ENCODE data around the gene HOXB8.
A peak's percentile ranks its signal among the peaks of the same experiment; 100 is the strongest.

Gene HOXB8

DNA sequence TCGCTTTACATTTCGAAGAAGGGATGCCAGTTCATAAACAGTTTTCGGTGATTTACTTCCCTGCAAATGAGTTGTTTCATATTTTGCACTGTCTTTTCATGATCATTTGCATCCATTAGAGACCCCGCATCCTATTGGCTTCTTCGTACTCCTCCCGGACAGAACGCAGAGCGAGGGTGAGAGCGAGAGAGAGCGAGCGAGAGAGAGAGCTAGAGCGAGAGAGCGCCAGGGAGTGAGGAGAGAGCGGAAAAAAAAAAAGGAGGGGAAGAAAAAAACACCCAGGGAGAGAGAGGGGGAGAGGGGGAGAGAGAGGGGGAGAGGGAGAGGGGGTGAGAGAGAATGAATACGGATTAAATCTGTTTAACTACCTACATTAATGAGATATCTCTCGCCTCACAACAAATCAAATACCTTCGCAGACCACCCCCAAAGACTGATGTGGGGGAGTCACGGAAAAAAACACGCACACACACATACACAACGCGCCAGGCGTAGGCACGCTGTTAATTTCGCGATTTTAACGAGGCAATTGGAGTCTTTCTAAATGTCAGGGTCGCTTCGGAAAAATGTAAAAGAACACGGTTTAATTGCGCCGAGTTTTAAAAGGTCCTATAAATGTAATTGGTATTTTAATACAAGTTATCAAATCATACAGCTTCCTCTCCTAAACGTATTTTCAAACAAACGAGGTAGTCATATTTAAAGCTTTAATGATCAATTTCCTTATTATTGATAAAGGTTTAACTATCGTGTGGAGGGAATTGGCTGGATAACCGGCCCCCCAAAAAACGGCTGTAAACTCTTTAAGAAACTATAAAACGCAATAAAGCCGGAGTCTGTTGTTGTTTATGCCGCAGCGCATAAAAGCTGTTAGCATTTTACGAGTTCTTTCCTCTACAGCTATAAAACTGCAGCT, at the start of gene HOXB8:
TSS of gene HOXB8 (minus strand) at position 246 of the 916 bp plus-strand sequence. CDS start 588 bp downstream, outside the sequence.
- Histone ChIP-seq H3K4me3 (ENCODE audit: low read depth, low read length) (peak within 1 kb of the TSS; percentile 30), H3K9ac (ENCODE audit: low read depth, low read length) (no peak within 1 kb of the TSS), H3K4me1 (ENCODE audit: control insufficient read depth, insufficient read depth, low read length) (peaks cover 2% of the 10 kb centered on the region), H3K9me3 (ENCODE audit: control insufficient read depth, insufficient read depth, low read length) (no peaks in the 10 kb centered on the region), H3K36me3 (ENCODE audit: control insufficient read depth, insufficient read depth, low read length) (no peaks in the 10 kb centered on the region), H3K27me3 (ENCODE audit: control insufficient read depth, insufficient read depth, low read length) (peaks cover 98% of the 10 kb centered on the region)

- no peak overlapping the region for H3K9ac ChIP-seq (ENCODE audit: low read depth, low read length)
- H3K4me1 ChIP-seq (ENCODE audit: control insufficient read depth, insufficient read depth, low read length), result no peaks in the 10 kb centered on the region
- H3K4me3 ChIP-seq (ENCODE audit: low read depth, low read length), result no peak overlapping the region
- peaks cover 23% of the 10 kb centered on the region for H3K27me3 ChIP-seq (ENCODE audit: control insufficient read depth, insufficient read depth, low read length)
- no peaks in the 10 kb centered on the region for H3K9me3 ChIP-seq (ENCODE audit: control insufficient read depth, insufficient read depth, low read length)
- no peaks in the 10 kb centered on the region for H3K36me3 ChIP-seq (ENCODE audit: control insufficient read depth, insufficient read depth, low read length)
These were observed 48.2 kb upstream of the HOXB8 start for GRCh38 chr17:48663134-48663924.

DNA sequence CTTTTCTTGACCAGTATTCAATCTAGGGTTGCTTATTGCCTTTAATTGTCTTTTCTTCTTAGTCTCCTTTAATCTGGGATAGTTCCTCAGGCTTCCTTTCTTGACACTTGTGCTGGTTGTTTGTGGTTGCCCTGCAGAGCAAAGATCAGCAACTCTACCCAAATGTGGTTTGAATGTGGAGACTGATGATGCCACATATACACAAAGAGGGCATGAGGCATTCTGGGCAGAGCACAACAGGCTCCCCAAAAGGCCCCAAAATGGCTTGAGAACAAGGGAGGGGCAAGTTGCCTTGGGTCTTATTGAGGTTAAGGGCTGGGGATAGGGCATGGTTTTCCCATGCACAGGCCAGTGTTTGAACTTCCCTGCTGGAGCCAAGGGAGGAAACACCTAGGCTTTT, 40.8 kb upstream of the HOXB8 start:
- no peaks in the 10 kb centered on the region for H3K4me1 ChIP-seq (ENCODE audit: control insufficient read depth, insufficient read depth, low read length)
- no peaks in the 10 kb centered on the region for H3K9me3 ChIP-seq (ENCODE audit: control insufficient read depth, insufficient read depth, low read length)
- no peaks in the 10 kb centered on the region for H3K36me3 ChIP-seq (ENCODE audit: control insufficient read depth, insufficient read depth, low read length)
- no peak overlapping the region for H3K9ac ChIP-seq (ENCODE audit: low read depth, low read length)
- H3K4me3 ChIP-seq (ENCODE audit: low read depth, low read length), result no peak overlapping the region
- H3K27me3 ChIP-seq (ENCODE audit: control insufficient read depth, insufficient read depth, low read length), result peaks cover 39% of the 10 kb centered on the region

- Histone ChIP-seq H3K36me3 (ENCODE audit: control insufficient read depth, insufficient read depth, low read length) (no peaks in the 10 kb centered on the region), H3K27me3 (ENCODE audit: control insufficient read depth, insufficient read depth, low read length) (peaks cover 74% of the 10 kb centered on the region), H3K9me3 (ENCODE audit: control insufficient read depth, insufficient read depth, low read length) (no peaks in the 10 kb centered on the region), H3K4me3 (ENCODE audit: low read depth, low read length) (no peak overlapping the region), H3K4me1 (ENCODE audit: control insufficient read depth, insufficient read depth, low read length) (no peaks in the 10 kb centered on the region), H3K9ac (ENCODE audit: low read depth, low read length) (no peak overlapping the region)
These were observed 34.6 kb upstream of the HOXB8 start for GRCh38 chr17:48649741-48650140.

GRCh38 chr17:48647963-48648245, 32.8 kb upstream of the HOXB8 start:
- Histone ChIP-seq H3K27me3 (ENCODE audit: control insufficient read depth, insufficient read depth, low read length) (peaks cover 91% of the 10 kb centered on the region), H3K4me1 (ENCODE audit: control insufficient read depth, insufficient read depth, low read length) (no peaks in the 10 kb centered on the region), H3K9ac (ENCODE audit: low read depth, low read length) (no peak overlapping the region), H3K4me3 (ENCODE audit: low read depth, low read length) (peak overlapping the region; percentile 43), H3K36me3 (ENCODE audit: control insufficient read depth, insufficient read depth, low read length) (no peaks in the 10 kb centered on the region), H3K9me3 (ENCODE audit: control insufficient read depth, insufficient read depth, low read length) (no peaks in the 10 kb centered on the region)

DNA sequence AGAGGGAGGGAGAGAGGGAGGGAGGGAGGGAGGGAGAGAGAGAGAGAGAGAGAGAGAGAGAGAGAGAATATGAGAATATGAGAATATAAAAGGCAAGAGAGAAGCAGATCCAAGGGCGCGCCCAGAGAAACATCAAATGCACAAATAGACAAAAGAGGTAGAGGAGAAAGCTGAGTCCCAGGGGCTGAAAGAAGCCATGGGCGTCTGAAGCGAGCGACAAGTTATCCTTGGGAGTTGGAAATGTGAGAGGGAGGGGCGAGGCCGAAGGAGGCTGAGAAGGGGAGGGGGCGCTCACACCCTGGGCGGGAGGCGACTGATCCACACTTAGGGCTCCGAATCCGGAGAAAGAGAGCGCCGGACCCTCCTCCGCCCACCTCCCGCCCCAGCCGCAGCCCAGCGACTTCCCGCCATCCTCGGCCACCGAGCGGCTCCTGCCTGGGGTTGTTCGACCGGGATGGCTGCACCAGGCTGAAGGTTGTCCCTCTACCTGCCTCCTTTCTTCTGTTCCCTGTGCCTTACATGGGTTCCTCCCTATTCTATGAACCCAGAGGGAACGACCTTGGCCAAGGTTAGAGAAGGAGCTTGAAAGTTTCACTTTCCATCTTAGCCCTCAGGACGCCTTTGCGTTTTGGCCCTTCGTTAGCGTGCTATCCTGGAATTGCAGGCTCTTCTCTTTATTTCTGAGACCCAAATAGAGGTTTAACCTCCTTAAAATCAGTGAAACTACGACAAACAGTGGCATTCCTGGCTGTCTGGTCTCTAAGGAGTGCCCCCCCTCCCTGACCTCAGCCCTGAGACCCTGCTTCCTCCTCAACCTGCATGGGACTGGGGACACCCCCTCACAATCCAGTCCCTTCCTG, 32.2 kb upstream of the HOXB8 start:
- peak overlapping the region; percentile 43 for H3K4me3 ChIP-seq (ENCODE audit: low read depth, low read length)
- H3K9ac ChIP-seq (ENCODE audit: low read depth, low read length), result no peak overlapping the region
- no peaks in the 10 kb centered on the region for H3K4me1 ChIP-seq (ENCODE audit: control insufficient read depth, insufficient read depth, low read length)
- H3K27me3 ChIP-seq (ENCODE audit: control insufficient read depth, insufficient read depth, low read length), result peaks cover 91% of the 10 kb centered on the region
- no peaks in the 10 kb centered on the region for H3K9me3 ChIP-seq (ENCODE audit: control insufficient read depth, insufficient read depth, low read length)
- no peaks in the 10 kb centered on the region for H3K36me3 ChIP-seq (ENCODE audit: control insufficient read depth, insufficient read depth, low read length)

DNA sequence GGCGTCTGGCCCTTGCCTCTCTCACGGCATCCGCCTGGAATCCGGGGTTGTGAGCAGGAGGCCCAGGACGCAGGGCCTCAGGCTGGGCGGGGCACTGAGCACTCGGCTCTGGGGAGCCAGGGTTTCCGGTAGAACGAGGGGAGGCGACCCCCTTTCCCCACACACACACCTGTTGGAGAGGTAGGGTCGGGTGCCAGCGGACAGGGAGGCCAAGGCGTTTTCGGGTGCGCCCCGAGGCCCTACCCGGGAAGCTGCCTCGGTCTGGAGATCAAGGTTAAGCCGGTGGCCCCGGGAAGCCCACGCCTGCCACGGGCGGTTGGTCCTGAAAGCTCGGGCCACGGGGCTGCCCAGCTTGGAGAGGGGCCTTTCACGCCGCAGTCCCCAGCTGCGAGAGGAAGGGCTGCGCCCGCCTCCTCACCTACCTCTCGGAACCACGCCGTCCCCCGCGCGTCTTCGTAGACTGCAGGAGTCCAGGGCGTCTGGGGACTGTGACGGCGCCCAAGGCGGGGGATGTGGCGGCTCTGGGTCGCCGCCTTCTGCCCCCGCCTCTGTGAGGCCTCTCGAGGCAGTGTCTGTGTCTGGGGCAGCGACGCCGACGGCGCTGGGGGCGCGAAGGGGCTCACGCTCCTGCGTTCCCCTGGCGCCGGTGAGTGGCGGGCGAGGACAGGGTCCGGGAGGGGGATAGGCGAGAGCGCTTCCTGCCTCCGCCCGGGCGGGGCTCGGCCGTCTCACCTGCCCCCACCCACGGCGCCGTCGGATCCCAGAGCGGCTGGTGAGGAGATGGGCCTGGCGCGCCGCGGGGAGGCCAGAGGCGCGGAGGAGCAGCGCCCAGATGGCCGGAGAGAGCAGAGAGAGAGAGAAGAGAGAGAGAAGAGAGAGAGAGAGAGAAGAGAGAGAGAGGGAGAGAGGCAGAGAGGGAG, 31.4 kb upstream of the HOXB8 start:
- no peak overlapping the region for H3K9ac ChIP-seq (ENCODE audit: low read depth, low read length)

DNA sequence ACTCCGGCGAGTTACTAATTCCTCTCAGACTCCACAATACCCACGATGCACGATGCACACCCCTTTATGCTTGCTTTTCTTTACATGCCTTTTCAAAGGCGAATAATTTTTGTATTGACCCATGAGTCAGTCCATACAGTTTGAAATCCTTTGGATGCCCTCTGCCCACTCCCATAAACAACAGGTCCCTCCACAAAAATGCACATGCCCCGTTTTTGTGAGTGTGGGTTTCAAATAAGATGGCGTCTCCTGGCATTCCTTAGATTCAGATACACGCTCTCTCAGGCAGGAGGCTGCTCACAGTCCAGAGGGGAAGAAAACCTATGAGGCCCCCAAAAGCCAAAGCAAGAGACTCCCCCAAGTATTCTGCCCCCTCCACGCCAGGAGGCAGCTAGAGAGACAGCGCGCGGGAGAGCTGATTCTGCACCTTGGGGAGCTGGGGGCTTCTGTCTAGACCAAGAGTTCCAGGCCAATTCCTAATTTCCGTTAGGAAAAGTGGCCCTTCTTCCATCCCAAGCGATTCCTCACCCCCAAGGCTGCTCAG, 30.6 kb upstream of the HOXB8 start:
- no peaks in the 10 kb centered on the region for H3K4me1 ChIP-seq (ENCODE audit: control insufficient read depth, insufficient read depth, low read length)
- H3K36me3 ChIP-seq (ENCODE audit: control insufficient read depth, insufficient read depth, low read length), result no peaks in the 10 kb centered on the region
- H3K4me3 ChIP-seq (ENCODE audit: low read depth, low read length), result peak overlapping the region; percentile 36
- no peaks in the 10 kb centered on the region for H3K9me3 ChIP-seq (ENCODE audit: control insufficient read depth, insufficient read depth, low read length)
- peaks cover 96% of the 10 kb centered on the region for H3K27me3 ChIP-seq (ENCODE audit: control insufficient read depth, insufficient read depth, low read length)
- no peak overlapping the region for H3K9ac ChIP-seq (ENCODE audit: low read depth, low read length)

More for the DNA sequence above, 31.4 kb upstream of the HOXB8 start:
- no peaks in the 10 kb centered on the region for H3K36me3 ChIP-seq (ENCODE audit: control insufficient read depth, insufficient read depth, low read length)
- H3K4me1 ChIP-seq (ENCODE audit: control insufficient read depth, insufficient read depth, low read length), result no peaks in the 10 kb centered on the region
- peaks cover 92% of the 10 kb centered on the region for H3K27me3 ChIP-seq (ENCODE audit: control insufficient read depth, insufficient read depth, low read length)
- H3K9me3 ChIP-seq (ENCODE audit: control insufficient read depth, insufficient read depth, low read length), result no peaks in the 10 kb centered on the region
- peak overlapping the region; percentile 36 for H3K4me3 ChIP-seq (ENCODE audit: low read depth, low read length)

- no peak overlapping the region for H3K9ac ChIP-seq (ENCODE audit: low read depth, low read length)
- peaks cover 98% of the 10 kb centered on the region for H3K27me3 ChIP-seq (ENCODE audit: control insufficient read depth, insufficient read depth, low read length)
- no peaks in the 10 kb centered on the region for H3K9me3 ChIP-seq (ENCODE audit: control insufficient read depth, insufficient read depth, low read length)
These were observed 29.9 kb upstream of the HOXB8 start for GRCh38 chr17:48644910-48645557.

DNA sequence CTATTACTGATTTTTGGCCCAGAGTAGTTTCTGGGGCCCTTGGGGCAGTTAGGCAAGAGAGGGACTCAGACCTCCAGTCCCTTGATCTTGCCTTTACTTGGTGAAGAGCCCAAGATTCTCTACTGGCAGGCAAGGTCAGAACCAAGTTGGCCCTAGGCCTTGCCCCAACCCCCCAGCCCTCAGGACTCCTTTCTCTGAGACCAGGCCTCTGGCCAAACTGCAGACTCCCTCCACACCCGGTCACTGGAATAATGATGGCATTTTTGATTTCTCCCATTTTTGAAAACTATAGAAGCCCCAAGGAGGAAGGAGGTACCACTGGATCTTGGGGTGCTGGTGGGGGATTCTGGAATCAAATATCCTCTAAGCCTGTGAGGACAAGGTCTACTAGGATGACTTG, 29.1 kb upstream of the HOXB8 start:
- H3K27me3 ChIP-seq (ENCODE audit: control insufficient read depth, insufficient read depth, low read length), result peaks cover 98% of the 10 kb centered on the region
- no peaks in the 10 kb centered on the region for H3K9me3 ChIP-seq (ENCODE audit: control insufficient read depth, insufficient read depth, low read length)
- H3K36me3 ChIP-seq (ENCODE audit: control insufficient read depth, insufficient read depth, low read length), result no peaks in the 10 kb centered on the region
- H3K9ac ChIP-seq (ENCODE audit: low read depth, low read length), result no peak overlapping the region
- no peaks in the 10 kb centered on the region for H3K4me1 ChIP-seq (ENCODE audit: control insufficient read depth, insufficient read depth, low read length)
- H3K4me3 ChIP-seq (ENCODE audit: low read depth, low read length), result peak overlapping the region; percentile 2

More at GRCh38 chr17:48644910-48645557, 29.9 kb upstream of the HOXB8 start:
- Histone ChIP-seq H3K4me3 (ENCODE audit: low read depth, low read length) (peak overlapping the region; percentile 36), H3K4me1 (ENCODE audit: control insufficient read depth, insufficient read depth, low read length) (no peaks in the 10 kb centered on the region), H3K36me3 (ENCODE audit: control insufficient read depth, insufficient read depth, low read length) (no peaks in the 10 kb centered on the region)

Data from iPS-15b (cell line).